Suprapubic skin (tissue), 4 donors: ENCODE measurements around the gene NEMF. TPM values are rescaled to one million over a fixed set of nuclear protein-coding genes. Genes with fewer than 3 reads are reported as not detected.

Source experiments
- DNase-seq, 2 donors: peaks; one replicate each; pipeline ENCODE4 v3.0.0-alpha.2; 2019; ENCODE audit warnings: low spot score in 2 of 2
- H3K27ac ChIP-seq: fragments of 200-600 bp; sonication (generic); one replicate; pipeline ENCODE4 v1.5.1; 2019
- H3K27me3 ChIP-seq: fragments of 200-600 bp; sonication (generic); one replicate; pipeline ENCODE4 v1.5.1; 2019
- H3K36me3 ChIP-seq: fragments of 200-600 bp; sonication (generic); one replicate; pipeline ENCODE4 v1.5.1; 2019
- H3K4me1 ChIP-seq: fragments of 200-600 bp; sonication (generic); one replicate; pipeline ENCODE4 v1.5.1; 2019
- H3K4me3 ChIP-seq: fragments of 200-600 bp; sonication (generic); one replicate; pipeline ENCODE4 v1.5.1; 2019; ENCODE audit warnings: mild to moderate bottlenecking
- H3K9me3 ChIP-seq: fragments of 200-600 bp; sonication (generic); one replicate; pipeline ENCODE4 v1.5.1; 2019
- EP300 ChIP-seq: sonication (generic); formaldehyde crosslinking; IDR thresholded peaks from one replicate; pipeline ENCODE4 v1.6.1; 2017; ENCODE audit warnings: antibody characterized with exemption
- POLR2A ChIP-seq, 2 donors: fragments of 450-650 bp; IDR thresholded peaks; one replicate each; pipeline ENCODE4 v1.6.1; 2017; ENCODE audit warnings: antibody characterized with exemption in 2 of 2, mild to moderate bottlenecking in 2 of 2, moderate library complexity in 2 of 2
- POLR2AphosphoS5 ChIP-seq, 3 donors: sonication (generic); formaldehyde crosslinking; IDR thresholded peaks; one replicate each; pipeline ENCODE4 v1.6.1; 2017; ENCODE audit warnings: antibody characterized with exemption in 3 of 3
- WGBS: methylation state at CpG from one replicate; pipeline ENCODE4 v1.1.5; 2018; 5-methylcytosine and 5-hydroxymethylcytosine counted together
- total RNA-seq, 4 donors: library from RNA; depleted of rRNA; stranded (reverse); fragments of >200 nt; gene quantifications; one replicate each; pipeline ENCODE4 v1.1.0, GENCODE V29; 2016
- TF ChIP-seq, protein P1 (sequence below), 2 donors: fragments of 200-600 bp in 1 of 2; fragments of 450-650 bp in 1 of 2; sonication (generic) in 1 of 2; IDR thresholded peaks; one replicate each; pipeline ENCODE4 v1.5.1; 2016 to 2019; ENCODE audit warnings: antibody characterized with exemption in 2 of 2, mild to moderate bottlenecking in 1 of 2, moderate library complexity in 1 of 2

Gene NEMF
- total RNA-seq, 4 donors from 2014 or later: 70.6 to 181 (median 81.5) TPM

- 71% methylated on average over 4 of the region's 4 CpGs for WGBS
- DNase-seq: no peak
- Histone ChIP-seq H3K4me3 (peak overlapping the region; percentile 99), H3K36me3 (peaks cover 28% of the 10 kb centered on the region), H3K27ac (peak overlapping the region; percentile 17), H3K9me3 (no peaks in the 10 kb centered on the region), H3K27me3 (no peaks in the 10 kb centered on the region), H3K4me1 (peaks cover 30% of the 10 kb centered on the region)
- TF ChIP-seq EP300 (no peak), POLR2A (IDR thresholded peaks at IDR 0.05) (no peak), POLR2AphosphoS5 (IDR thresholded peaks at IDR 0.05) (no peak)
- TF ChIP-seq, protein P1, sequence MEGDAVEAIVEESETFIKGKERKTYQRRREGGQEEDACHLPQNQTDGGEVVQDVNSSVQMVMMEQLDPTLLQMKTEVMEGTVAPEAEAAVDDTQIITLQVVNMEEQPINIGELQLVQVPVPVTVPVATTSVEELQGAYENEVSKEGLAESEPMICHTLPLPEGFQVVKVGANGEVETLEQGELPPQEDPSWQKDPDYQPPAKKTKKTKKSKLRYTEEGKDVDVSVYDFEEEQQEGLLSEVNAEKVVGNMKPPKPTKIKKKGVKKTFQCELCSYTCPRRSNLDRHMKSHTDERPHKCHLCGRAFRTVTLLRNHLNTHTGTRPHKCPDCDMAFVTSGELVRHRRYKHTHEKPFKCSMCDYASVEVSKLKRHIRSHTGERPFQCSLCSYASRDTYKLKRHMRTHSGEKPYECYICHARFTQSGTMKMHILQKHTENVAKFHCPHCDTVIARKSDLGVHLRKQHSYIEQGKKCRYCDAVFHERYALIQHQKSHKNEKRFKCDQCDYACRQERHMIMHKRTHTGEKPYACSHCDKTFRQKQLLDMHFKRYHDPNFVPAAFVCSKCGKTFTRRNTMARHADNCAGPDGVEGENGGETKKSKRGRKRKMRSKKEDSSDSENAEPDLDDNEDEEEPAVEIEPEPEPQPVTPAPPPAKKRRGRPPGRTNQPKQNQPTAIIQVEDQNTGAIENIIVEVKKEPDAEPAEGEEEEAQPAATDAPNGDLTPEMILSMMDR (IDR thresholded peaks at IDR 0.05): no peak
Observed at GRCh38 chr14:49770212-49770817, 82.3 kb downstream of the NEMF start.

DNA sequence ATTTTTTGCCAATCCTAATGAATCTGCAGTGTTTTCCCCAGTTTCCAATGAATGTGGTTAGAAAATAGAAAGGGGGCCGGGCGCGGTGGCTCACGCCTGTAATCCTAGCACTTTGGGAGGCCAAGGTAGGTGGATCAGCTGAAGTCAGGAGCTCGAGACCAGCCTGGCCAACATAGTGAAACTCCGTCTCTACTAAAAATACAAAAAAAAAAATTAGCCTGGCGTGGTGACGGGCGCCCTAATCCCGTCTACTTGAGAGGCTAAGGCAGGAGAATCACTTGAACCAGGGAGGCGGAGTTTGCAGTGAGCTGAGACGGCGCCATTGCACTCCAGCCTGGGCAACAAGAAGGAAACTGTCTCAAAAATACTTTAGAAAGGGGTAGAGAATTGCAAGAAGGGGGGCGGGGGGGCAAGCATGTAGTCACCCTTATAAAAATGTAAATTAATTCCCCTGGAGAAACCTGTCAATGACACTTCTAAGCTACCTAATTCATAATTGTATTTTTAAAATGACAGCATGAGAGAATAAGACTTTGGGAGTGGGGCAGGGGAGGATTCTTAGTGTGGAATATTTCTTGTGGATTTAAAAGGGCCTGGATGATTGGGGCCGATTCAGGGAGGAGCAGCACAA lies 82.9 kb downstream of the NEMF start:
- 57% methylated on average over 15 of the region's 15 CpGs for WGBS
- Histone ChIP-seq H3K9me3 (no peaks in the 10 kb centered on the region), H3K4me3 (peak overlapping the region; percentile 99), H3K27ac (peak overlapping the region; percentile 17), H3K27me3 (no peaks in the 10 kb centered on the region), H3K36me3 (peaks cover 22% of the 10 kb centered on the region), H3K4me1 (peaks cover 30% of the 10 kb centered on the region)
- DNase-seq: no peak
- TF ChIP-seq EP300: no peak
- no peak for TF ChIP-seq POLR2A (IDR thresholded peaks at IDR 0.05)
- TF ChIP-seq, protein P1 (IDR thresholded peaks at IDR 0.05): no peak
- TF ChIP-seq POLR2AphosphoS5 (IDR thresholded peaks at IDR 0.05): no peak

- Histone ChIP-seq H3K4me3 (peak overlapping the region; percentile 99), H3K27ac (peak overlapping the region; percentile 100), H3K36me3 (peaks cover 17% of the 10 kb centered on the region), H3K9me3 (no peaks in the 10 kb centered on the region), H3K27me3 (no peaks in the 10 kb centered on the region), H3K4me1 (peaks cover 30% of the 10 kb centered on the region)
- WGBS: 6% methylated on average over 6 of the region's 6 CpGs
- TF ChIP-seq, protein P1 (IDR thresholded peaks at IDR 0.05): no peak
- no peak for TF ChIP-seq POLR2A (IDR thresholded peaks at IDR 0.05)
- no peak for TF ChIP-seq POLR2AphosphoS5 (IDR thresholded peaks at IDR 0.05)
- no peak for TF ChIP-seq EP300
- DNase-seq: no peak
Observed at GRCh38 chr14:49769171-49769570, 83.4 kb downstream of the NEMF start.

DNA sequence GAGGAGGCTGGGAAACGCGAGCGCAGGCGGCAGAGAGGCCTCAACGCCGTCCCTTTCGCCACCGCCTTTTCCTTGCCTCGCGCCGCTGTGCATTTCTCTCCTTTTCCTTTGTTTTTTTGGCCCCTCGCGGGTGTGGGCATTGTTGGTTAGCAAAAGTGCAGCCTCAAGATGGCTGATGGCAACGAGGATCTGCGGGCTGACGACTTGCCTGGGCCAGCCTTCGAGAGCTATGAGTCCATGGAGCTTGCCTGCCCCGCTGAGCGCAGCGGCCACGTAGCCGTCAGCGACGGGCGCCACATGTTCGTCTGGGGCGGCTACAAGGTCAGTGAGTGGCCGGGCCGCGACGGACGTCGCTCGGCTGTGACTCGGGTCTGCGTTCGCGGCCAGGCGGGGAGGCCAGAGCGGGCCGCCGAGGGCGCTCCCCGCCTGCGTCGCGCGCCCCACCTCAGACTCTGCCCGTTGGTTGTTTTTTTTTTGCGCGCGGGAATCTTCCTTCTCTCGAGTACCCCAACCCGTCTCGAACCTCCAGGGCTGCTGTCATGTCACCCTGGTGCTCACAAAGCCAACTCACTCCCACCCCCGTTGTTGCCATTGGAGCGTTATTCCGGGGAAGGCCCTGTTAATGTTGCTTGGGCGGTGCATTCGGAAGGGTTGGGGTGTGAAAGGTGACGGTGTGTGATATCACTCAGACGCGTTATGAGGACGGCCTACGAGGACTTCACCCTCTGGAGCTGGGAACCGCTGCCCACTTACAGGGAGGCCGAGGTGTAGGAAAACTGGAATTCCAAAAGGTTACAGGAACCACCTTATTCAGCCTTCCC lies 84.1 kb downstream of the NEMF start:
- peak overlapping the region; percentile 99 for H3K4me3 ChIP-seq
- H3K9me3 ChIP-seq: no peaks in the 10 kb centered on the region
- H3K4me1 ChIP-seq: peaks cover 30% of the 10 kb centered on the region
- peaks cover 10% of the 10 kb centered on the region for H3K36me3 ChIP-seq
- no peaks in the 10 kb centered on the region for H3K27me3 ChIP-seq
- TF ChIP-seq POLR2A (IDR thresholded peaks at IDR 0.05): no peak
- TF ChIP-seq EP300: no peak
- peak in 2 of 3 donors; percentile 17 to 36 for TF ChIP-seq POLR2AphosphoS5 (IDR thresholded peaks at IDR 0.05)
- 1% methylated on average over 40 of the region's 67 CpGs for WGBS
- peak overlapping the region; percentile 100 for H3K27ac ChIP-seq
- DNase-seq: peak in 1 of 2 donors; percentile 78

- Histone ChIP-seq H3K9me3 (no peaks in the 10 kb centered on the region), H3K27me3 (no peaks in the 10 kb centered on the region), H3K27ac (peak within 1 kb of the TSS; percentile 100), H3K36me3 (peaks cover 6% of the 10 kb centered on the region), H3K4me3 (peak within 1 kb of the TSS; percentile 99), H3K4me1 (peaks cover 30% of the 10 kb centered on the region)
- TF ChIP-seq POLR2A (IDR thresholded peaks at IDR 0.05): peak; percentile 81 to 94
- TF ChIP-seq, protein P1 (IDR thresholded peaks at IDR 0.05): peak in 1 of 2 donors; percentile 35
- TF ChIP-seq POLR2AphosphoS5 (IDR thresholded peaks at IDR 0.05): peak; percentile 3 to 68 (median 14)
- TF ChIP-seq EP300: no peak
- WGBS: 0% methylated on average over 50 of the region's 86 CpGs
- DNase-seq: peak; percentile 90 to 94
Observed at GRCh38 chr14:49767571-49768300, 84.9 kb downstream of the NEMF start, which contains the start of gene KLHDC2. Gene KLHDC2 (plus strand): TSS chr14:49768153. CDS start chr14:49768469, 316 bp downstream.
